Sigmoid colon (tissue), 7 donors: ENCODE measurements around the gene KIAA1217. TPM values are rescaled to one million over a fixed set of nuclear protein-coding genes. Genes with fewer than 3 reads are reported as not detected.

Experiments used
- DNase-seq: peaks from one replicate; pipeline ENCODE4 v3.0.0-alpha.2; 2019
- H3K27ac ChIP-seq, 4 donors: fragments of 200-600 bp; sonication (generic); one replicate each; pipeline ENCODE4 v1.5.1; 2016 to 2019; ENCODE audit warnings: mild to moderate bottlenecking in 1 of 4
- H3K27me3 ChIP-seq, 3 donors: fragments of 200-600 bp; sonication (generic); one replicate each; pipeline ENCODE4 v1.5.1; 2019; ENCODE audit warnings: mild to moderate bottlenecking in 1 of 3
- H3K36me3 ChIP-seq, 4 donors: fragments of 200-600 bp; sonication (generic); one replicate each; pipeline ENCODE4 v1.5.1; 2016 to 2019
- H3K4me1 ChIP-seq, 4 donors: fragments of 200-600 bp; sonication (generic); one replicate each; pipeline ENCODE4 v1.5.1; 2017 to 2019
- H3K4me3 ChIP-seq, 4 donors: fragments of 200-600 bp; sonication (generic); one replicate each; pipeline ENCODE4 v1.5.1; 2017 to 2019; ENCODE audit warnings: mild to moderate bottlenecking in 2 of 4, moderate library complexity in 1 of 4
- H3K9me3 ChIP-seq, 4 donors: fragments of 200-600 bp in 3 of 4; sonication (generic) in 3 of 4; one replicate each; pipeline versions ENCODE4 v1.5.1 to v1.6.1; 2013 to 2019
- CTCF ChIP-seq, 4 experiments: fragments of 450-650 bp in 3 of 4; fragments of 200-600 bp in 1 of 4; IDR thresholded peaks; one replicate each; pipeline ENCODE4 v1.5.1; 2016 to 2019; ENCODE audit warnings: antibody characterized with exemption in 4 of 4, mild to moderate bottlenecking in 3 of 4, moderate library complexity in 2 of 4
- EP300 ChIP-seq, 4 donors: sonication (generic); formaldehyde crosslinking; IDR thresholded peaks; one replicate each; pipeline ENCODE4 v1.6.1; 2017; ENCODE audit warnings: antibody characterized with exemption in 4 of 4
- POLR2A ChIP-seq, 2 donors: fragments of 450-650 bp; IDR thresholded peaks; one replicate each; pipeline ENCODE4 v1.6.1; 2016; ENCODE audit warnings: antibody characterized with exemption in 2 of 2, mild to moderate bottlenecking in 2 of 2, moderate library complexity in 2 of 2
- POLR2AphosphoS5 ChIP-seq, 4 donors: sonication (generic); formaldehyde crosslinking; IDR thresholded peaks; one replicate each; pipeline ENCODE4 v1.6.1; 2017; ENCODE audit warnings: antibody characterized with exemption in 4 of 4
- WGBS, 2 donors: extraction: QIAGEN DNeasy Blood & Tissue Kit; methylation state at CpG; one replicate each; pipeline ENCODE4 v1.1.7; 2013; 5-methylcytosine and 5-hydroxymethylcytosine counted together
- intact Hi-C: fragments of 100-400 bp; cut with DNase I; formaldehyde crosslinking; loops from one replicate; pipeline ENCODE4 v1.15.1; 2023
- polyA plus RNA-seq, 3 donors: library from polyadenylated mRNA; stranded (reverse); fragments of 200-250 nt; gene quantifications; one replicate each; pipeline ENCODE4 v1.2.3, GENCODE V29; 2013
- total RNA-seq, 4 donors: library from RNA; depleted of rRNA; stranded (reverse); fragments of >200 nt; gene quantifications; one replicate each; pipeline ENCODE4 v1.1.0, GENCODE V29; 2016
- donor health status: healthy with polysubstance abuse.
- donor health status: Bipolar disorder and iron deficiency.
- donor health status: healthy.

Gene KIAA1217
- total and polyA plus RNA-seq, 7 donors = 7.6 to 31.9 (median 15.0) TPM

- 91 to 94% methylated on average over 6 of the region's 6 CpGs for WGBS, 2 donors
- TF ChIP-seq POLR2AphosphoS5 (IDR thresholded peaks at IDR 0.05) (no peak), POLR2A (IDR thresholded peaks at IDR 0.05) (no peak), EP300 (IDR thresholded peaks at IDR 0.05) (no peak), CTCF (IDR thresholded peaks at IDR 0.05) (no peak)
- H3K27me3 ChIP-seq = no peaks in the 10 kb centered on the region
- H3K27ac ChIP-seq = no peak overlapping the region
- H3K36me3 ChIP-seq = peaks cover 3 to 28% (median 14%) of the 10 kb centered on the region in 4 donors
- no peak overlapping the region for H3K4me3 ChIP-seq
- H3K9me3 ChIP-seq = no peaks in the 10 kb centered on the region
- no peaks in the 10 kb centered on the region for H3K4me1 ChIP-seq
- DNase-seq = no peak
- intact Hi-C loops = no loop called here
Measured at GRCh38 chr10:24528946-24529345, 320.0 kb downstream of the KIAA1217 start.

GRCh38 chr10:24531439-24531838, 322.5 kb downstream of the KIAA1217 start:
- H3K36me3 ChIP-seq = peaks cover 3 to 46% (median 14%) of the 10 kb centered on the region in 4 donors
- WGBS, 2 donors = 91 to 96% methylated on average over 2 of the region's 2 CpGs

GRCh38 chr10:24533981-24534380, 325.0 kb downstream of the KIAA1217 start:
- intact Hi-C loops = no loop called here
- TF ChIP-seq EP300 (IDR thresholded peaks at IDR 0.05) (no peak), POLR2A (IDR thresholded peaks at IDR 0.05) (no peak), POLR2AphosphoS5 (IDR thresholded peaks at IDR 0.05) (no peak), CTCF (IDR thresholded peaks at IDR 0.05) (no peak)
- H3K36me3 ChIP-seq = peaks cover 3 to 58% (median 14%) of the 10 kb centered on the region in 4 donors
- no peaks in the 10 kb centered on the region for H3K27me3 ChIP-seq
- no peak overlapping the region for H3K27ac ChIP-seq
- no peaks in the 10 kb centered on the region for H3K4me1 ChIP-seq
- WGBS, 2 donors = 90 to 91% methylated on average over 4 of the region's 4 CpGs
- no peak for DNase-seq
- H3K9me3 ChIP-seq = no peaks in the 10 kb centered on the region
- H3K4me3 ChIP-seq = no peak overlapping the region

More at GRCh38 chr10:24531439-24531838, 322.5 kb downstream of the KIAA1217 start:
- TF ChIP-seq POLR2A (IDR thresholded peaks at IDR 0.05) = no peak
- TF ChIP-seq CTCF (IDR thresholded peaks at IDR 0.05) = no peak
- TF ChIP-seq EP300 (IDR thresholded peaks at IDR 0.05) = no peak
- TF ChIP-seq POLR2AphosphoS5 (IDR thresholded peaks at IDR 0.05) = no peak
- Histone ChIP-seq H3K4me3 (no peak overlapping the region), H3K27me3 (no peaks in the 10 kb centered on the region), H3K27ac (no peak overlapping the region), H3K4me1 (no peaks in the 10 kb centered on the region), H3K9me3 (no peaks in the 10 kb centered on the region)
- no peak for DNase-seq
- intact Hi-C loops = no loop called here

GRCh38 chr10:24536636-24537035, 327.7 kb downstream of the KIAA1217 start:
- WGBS, 2 donors = 77 to 85% methylated on average over 11 of the region's 11 CpGs
- intact Hi-C loops = no loop called here
- Histone ChIP-seq H3K4me1 (no peaks in the 10 kb centered on the region), H3K27ac (no peak overlapping the region), H3K9me3 (no peaks in the 10 kb centered on the region), H3K4me3 (no peak overlapping the region), H3K36me3 (peaks cover 3 to 60% (median 11%) of the 10 kb centered on the region in 4 donors), H3K27me3 (no peaks in the 10 kb centered on the region)
- DNase-seq = no peak
- TF ChIP-seq POLR2A (IDR thresholded peaks at IDR 0.05) = no peak
- TF ChIP-seq POLR2AphosphoS5 (IDR thresholded peaks at IDR 0.05) = no peak
- no peak for TF ChIP-seq EP300 (IDR thresholded peaks at IDR 0.05)
- TF ChIP-seq CTCF (IDR thresholded peaks at IDR 0.05) = no peak

- Histone ChIP-seq H3K4me1 (no peaks in the 10 kb centered on the region), H3K4me3 (no peak overlapping the region), H3K27ac (no peak overlapping the region), H3K9me3 (no peaks in the 10 kb centered on the region), H3K27me3 (no peaks in the 10 kb centered on the region), H3K36me3 (peaks cover 0 to 29% (median 0%) of the 10 kb centered on the region in 4 donors)
- TF ChIP-seq POLR2A (IDR thresholded peaks at IDR 0.05) (no peak), EP300 (IDR thresholded peaks at IDR 0.05) (no peak), CTCF (IDR thresholded peaks at IDR 0.05) (no peak), POLR2AphosphoS5 (IDR thresholded peaks at IDR 0.05) (no peak)
- no peak for DNase-seq
- intact Hi-C loops = no loop called here
- WGBS, 2 donors = 82 to 86% methylated on average over 9 of the region's 9 CpGs
Measured at GRCh38 chr10:24541239-24541753, 332.4 kb downstream of the KIAA1217 start.
